H9 (cell line): ENCODE results near the gene GJB4. TPM values are rescaled to one million over a fixed set of nuclear protein-coding genes. Genes with fewer than 3 reads are reported as not detected.

Experiments used
- DNase-seq: peaks from one replicate; pipeline ENCODE4 v3.0.0-alpha.2; 2017
- H2AFZ ChIP-seq: one replicate; pipeline ENCODE4 v1.6.1; 2013; ENCODE audit warnings: mild to moderate bottlenecking, low read length, control low read depth, moderate library complexity
- H2AK5ac ChIP-seq: 2 replicates; pipeline ENCODE4 v1.6.1; 2013; ENCODE audit warnings: low read length, control low read depth, mixed read lengths; ENCODE audit not compliant: insufficient read length
- H2BK120ac ChIP-seq: one replicate; pipeline ENCODE4 v1.6.1; 2013; ENCODE audit warnings: low read depth, mild to moderate bottlenecking, low read length, control low read depth, inconsistent platforms; ENCODE audit not compliant: poor library complexity, severe bottlenecking
- H2BK12ac ChIP-seq: 2 replicates; pipeline ENCODE4 v1.6.1; 2013; ENCODE audit warnings: low read length, control low read depth, mixed read lengths, low read depth; ENCODE audit not compliant: insufficient read length
- H2BK15ac ChIP-seq: 2 replicates; pipeline ENCODE4 v1.6.1; 2013; ENCODE audit warnings: low read depth, low read length, control low read depth
- H2BK20ac ChIP-seq: one replicate; pipeline ENCODE4 v1.6.1; 2013; ENCODE audit warnings: low read depth, mild to moderate bottlenecking, low read length, control low read depth, inconsistent platforms; ENCODE audit not compliant: poor library complexity, severe bottlenecking
- H2BK5ac ChIP-seq: 2 replicates; pipeline ENCODE4 v1.6.1; 2013; ENCODE audit warnings: low read length, control low read depth, mixed read lengths; ENCODE audit not compliant: insufficient read length
- H3K14ac ChIP-seq: 2 replicates; pipeline ENCODE4 v1.6.1; 2013; ENCODE audit warnings: low read length, control low read depth; ENCODE audit not compliant: insufficient read depth
- H3K18ac ChIP-seq: 2 replicates; pipeline ENCODE4 v1.6.1; 2013; ENCODE audit warnings: low read depth, mild to moderate bottlenecking, mixed read lengths, low read length, control low read depth; ENCODE audit not compliant: insufficient read length
- H3K23ac ChIP-seq: 2 replicates; pipeline ENCODE4 v1.6.1; 2013; ENCODE audit warnings: low read length, control low read depth, mixed read lengths, low read depth; ENCODE audit not compliant: insufficient read length
- H3K23me2 ChIP-seq: 2 replicates; pipeline ENCODE4 v1.6.1; 2013; ENCODE audit warnings: low read depth, mild to moderate bottlenecking, mixed read lengths, low read length, control low read depth; ENCODE audit not compliant: insufficient read length, poor library complexity, severe bottlenecking
- H3K27ac ChIP-seq: 2 replicates; pipeline ENCODE4 v1.5.1; 2013; ENCODE audit warnings: low read length, control low read depth, mixed read lengths, low read depth; ENCODE audit not compliant: insufficient read length
- H3K27me3 ChIP-seq: 2 replicates; pipeline ENCODE4 v1.6.1; 2013; ENCODE audit warnings: low read length, control low read depth, inconsistent platforms; ENCODE audit not compliant: insufficient read depth
- H3K4ac ChIP-seq: 2 replicates; pipeline ENCODE4 v1.6.1; 2013; ENCODE audit warnings: low read depth, mild to moderate bottlenecking, control low read depth, inconsistent platforms, low read length, moderate library complexity
- H3K4me1 ChIP-seq: 2 replicates; pipeline ENCODE4 v1.6.1; 2013; ENCODE audit warnings: low read length, control low read depth, inconsistent platforms; ENCODE audit not compliant: insufficient read depth
- H3K4me2 ChIP-seq: 2 replicates; pipeline ENCODE4 v1.6.1; 2013; ENCODE audit warnings: low read length, control low read depth, mixed read lengths; ENCODE audit not compliant: insufficient read length, insufficient read depth
- H3K56ac ChIP-seq: 2 replicates; pipeline ENCODE4 v1.6.1; 2013; ENCODE audit warnings: low read depth, mild to moderate bottlenecking, mixed read lengths, low read length, control low read depth; ENCODE audit not compliant: insufficient read length
- H3K79me1 ChIP-seq: 2 replicates; pipeline ENCODE4 v1.6.1; 2013; ENCODE audit warnings: low read depth, mild to moderate bottlenecking, moderate library complexity, low read length, control low read depth, inconsistent platforms; ENCODE audit not compliant: insufficient read depth, poor library complexity, severe bottlenecking
- H3K79me2 ChIP-seq: 2 replicates; pipeline ENCODE4 v1.6.1; 2013; ENCODE audit warnings: low read length, control low read depth, inconsistent platforms; ENCODE audit not compliant: insufficient read depth
- H3K9ac ChIP-seq: 2 replicates; pipeline ENCODE4 v1.6.1; 2013; ENCODE audit warnings: low read length, control low read depth, mixed read lengths; ENCODE audit not compliant: insufficient read length; ENCODE audit errors: extremely low read depth
- H3K9me3 ChIP-seq: one replicate; pipeline ENCODE4 v1.6.1; 2013; ENCODE audit warnings: low read depth, low read length, inconsistent platforms; ENCODE audit not compliant: control insufficient read depth
- H3T11ph ChIP-seq: one replicate; pipeline ENCODE4 v1.6.1; 2013; ENCODE audit warnings: mild to moderate bottlenecking, low read length, control low read depth, inconsistent platforms
- H4K20me1 ChIP-seq: one replicate; pipeline ENCODE4 v1.6.1; 2013; ENCODE audit not compliant: control insufficient read depth, insufficient read length, insufficient read depth
- H4K5ac ChIP-seq: 2 replicates; pipeline ENCODE4 v1.6.1; 2013; ENCODE audit warnings: low read depth, mild to moderate bottlenecking, mixed read lengths, low read length, control low read depth; ENCODE audit not compliant: insufficient read length
- H4K8ac ChIP-seq: replicated peaks from 2 replicates; pipeline ENCODE4 v1.6.1; 2013; ENCODE audit warnings: low read length, control low read depth, mixed read lengths, low read depth; ENCODE audit not compliant: insufficient read length
- H4K91ac ChIP-seq: 2 replicates; pipeline ENCODE4 v1.6.1; 2013; ENCODE audit warnings: low read depth, mild to moderate bottlenecking, moderate library complexity, mixed read lengths, low read length, control low read depth; ENCODE audit not compliant: insufficient read length
- H3K27ac Mint-ChIP-seq, 3 experiments: 2 replicates in 2 of 3; 3 replicates in 1 of 3; pipeline ENCODE4 v1.8.0; 2020 to 2021; ENCODE audit warnings: mixed read lengths in 3 of 3, mild to moderate bottlenecking in 1 of 3, moderate library complexity in 1 of 3
- H3K27me3 Mint-ChIP-seq: 2 replicates; pipeline ENCODE4 v1.8.0; 2021; ENCODE audit warnings: low read depth, mild to moderate bottlenecking, moderate library complexity, mixed read lengths
- H3K36me3 Mint-ChIP-seq, 3 experiments: 2 replicates in 2 of 3; 3 replicates in 1 of 3; pipeline ENCODE4 v1.8.0; 2020 to 2021; ENCODE audit warnings: low read depth in 3 of 3, mixed read lengths in 3 of 3; ENCODE audit not compliant: insufficient read depth in 1 of 3
- H3K4me1 Mint-ChIP-seq, 2 experiments: 2 replicates each; pipeline ENCODE4 v1.8.0; 2020; ENCODE audit warnings: mixed read lengths in 2 of 2
- H3K4me3 Mint-ChIP-seq, 2 experiments: 2 replicates in 1 of 2; 3 replicates in 1 of 2; pipeline ENCODE4 v1.8.0; 2020 to 2021; ENCODE audit warnings: mild to moderate bottlenecking in 2 of 2, mixed read lengths in 2 of 2, moderate library complexity in 1 of 2
- H3K9me3 Mint-ChIP-seq, 2 experiments: 2 replicates in 1 of 2; 3 replicates in 1 of 2; pipeline ENCODE4 v1.8.0; 2020; ENCODE audit warnings: mild to moderate bottlenecking in 2 of 2, mixed read lengths in 2 of 2, moderate library complexity in 1 of 2
- WGBS: extraction: QIAGEN DNeasy Blood & Tissue Kit; methylation state at CpG from one replicate; pipeline ENCODE4 v1.1.7; 2013; ENCODE audit warnings: missing lambda C conversion rate, low lambda C conversion rate, mixed read lengths; ENCODE audit not compliant: insufficient read length; ENCODE audit errors: extremely low coverage; 5-methylcytosine and 5-hydroxymethylcytosine counted together
- total RNA-seq: library from RNA; stranded (reverse); gene quantifications from 2 replicates; pipeline ENCODE4 v1.2.1, GENCODE V29; 2021
- TF ChIP-seq, protein P1 (sequence below): fragments of 200-600 bp; sonication (generic); conservative IDR thresholded peaks from 3 replicates; pipeline ENCODE4 v1.8.0; 2021; ENCODE audit warnings: antibody characterized with exemption, mild to moderate bottlenecking

GJB4 gene
- total RNA-seq, 1 experiment from 2014 or later, result not detected

DNA sequence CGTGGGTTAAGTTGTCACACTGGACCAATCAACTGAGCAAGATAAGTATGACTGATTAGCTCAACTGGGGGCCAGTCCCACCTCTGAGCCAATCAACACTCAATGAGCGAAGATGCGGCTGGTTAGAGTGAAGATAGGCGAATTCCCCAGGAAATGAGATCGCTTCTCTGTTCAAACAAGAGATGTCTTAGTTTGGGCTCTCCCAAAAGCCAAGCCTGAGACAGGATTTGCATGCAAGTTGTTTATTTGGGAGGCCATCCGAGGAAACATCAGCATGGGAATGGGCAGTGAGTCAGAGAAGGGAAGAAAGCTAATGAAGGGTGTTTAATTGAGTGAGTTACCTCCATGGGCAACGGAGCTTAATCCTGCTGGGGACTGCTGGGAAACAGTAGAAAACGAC, 9.5 kb upstream of the GJB4 start:
- no peak overlapping the region for H4K5ac ChIP-seq
- H2BK15ac ChIP-seq, result no peak overlapping the region
- TF ChIP-seq, protein P1, sequence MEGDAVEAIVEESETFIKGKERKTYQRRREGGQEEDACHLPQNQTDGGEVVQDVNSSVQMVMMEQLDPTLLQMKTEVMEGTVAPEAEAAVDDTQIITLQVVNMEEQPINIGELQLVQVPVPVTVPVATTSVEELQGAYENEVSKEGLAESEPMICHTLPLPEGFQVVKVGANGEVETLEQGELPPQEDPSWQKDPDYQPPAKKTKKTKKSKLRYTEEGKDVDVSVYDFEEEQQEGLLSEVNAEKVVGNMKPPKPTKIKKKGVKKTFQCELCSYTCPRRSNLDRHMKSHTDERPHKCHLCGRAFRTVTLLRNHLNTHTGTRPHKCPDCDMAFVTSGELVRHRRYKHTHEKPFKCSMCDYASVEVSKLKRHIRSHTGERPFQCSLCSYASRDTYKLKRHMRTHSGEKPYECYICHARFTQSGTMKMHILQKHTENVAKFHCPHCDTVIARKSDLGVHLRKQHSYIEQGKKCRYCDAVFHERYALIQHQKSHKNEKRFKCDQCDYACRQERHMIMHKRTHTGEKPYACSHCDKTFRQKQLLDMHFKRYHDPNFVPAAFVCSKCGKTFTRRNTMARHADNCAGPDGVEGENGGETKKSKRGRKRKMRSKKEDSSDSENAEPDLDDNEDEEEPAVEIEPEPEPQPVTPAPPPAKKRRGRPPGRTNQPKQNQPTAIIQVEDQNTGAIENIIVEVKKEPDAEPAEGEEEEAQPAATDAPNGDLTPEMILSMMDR, result no peak
- Mint-ChIP-seq H3K27ac (peak overlapping the region in 1 of 3 experiments; percentile 68; a peak in 1 of 7 replicates), H3K36me3 (no peaks in the 10 kb centered on the region; a peak in 1 of 7 replicates), H3K4me1 (peaks cover 17 to 18% of the 10 kb centered on the region in 2 experiments), H3K9me3 (no peaks in the 10 kb centered on the region; a peak in 1 of 5 replicates), H3K4me3 (no peak overlapping the region), H3K27me3 (peaks cover 7% of the 10 kb centered on the region)
- H2BK12ac ChIP-seq, result no peak overlapping the region
- no peaks in the 10 kb centered on the region for H3K79me2 ChIP-seq
- no peak overlapping the region for H3K23ac ChIP-seq
- H4K8ac ChIP-seq, result no peak overlapping the region
- H2AFZ ChIP-seq, result no peak overlapping the region
- no peak for DNase-seq
- H3K9me3 ChIP-seq, result no peaks in the 10 kb centered on the region
- H3K27ac ChIP-seq, result no peak overlapping the region
- no peak overlapping the region for H3K4ac ChIP-seq
- no peak overlapping the region for H3K18ac ChIP-seq
- H3K23me2 ChIP-seq, result no peaks in the 10 kb centered on the region
- no peak overlapping the region for H2BK20ac ChIP-seq
- H4K20me1 ChIP-seq, result no peaks in the 10 kb centered on the region
- H3K4me1 ChIP-seq, result no peaks in the 10 kb centered on the region; the same call in 1 of the 2 replicates
- H3K79me1 ChIP-seq, result no peaks in the 10 kb centered on the region
- no peak overlapping the region for H3K9ac ChIP-seq
- H2BK5ac ChIP-seq, result no peak overlapping the region
- no peaks in the 10 kb centered on the region; the same call in 1 of the 2 replicates for H3K27me3 ChIP-seq
- H3K4me2 ChIP-seq, result no peak overlapping the region
- no peak overlapping the region for H2BK120ac ChIP-seq
- H2AK5ac ChIP-seq, result no peak overlapping the region
- no peak overlapping the region for H4K91ac ChIP-seq
- H3K14ac ChIP-seq, result no peak overlapping the region
- H3T11ph ChIP-seq, result no peak overlapping the region
- H3K56ac ChIP-seq, result no peak overlapping the region
- WGBS, result no CpG with 5 or more reads among the region's 8 CpGs
